Measurements from ENCODE around the gene PTPRT. TPM values are rescaled to one million over a fixed set of nuclear protein-coding genes. Genes with fewer than 3 reads are reported as not detected.

The PTPRT gene
- total RNA-seq, 1 experiment from 2014 or later, result not detected

DNA sequence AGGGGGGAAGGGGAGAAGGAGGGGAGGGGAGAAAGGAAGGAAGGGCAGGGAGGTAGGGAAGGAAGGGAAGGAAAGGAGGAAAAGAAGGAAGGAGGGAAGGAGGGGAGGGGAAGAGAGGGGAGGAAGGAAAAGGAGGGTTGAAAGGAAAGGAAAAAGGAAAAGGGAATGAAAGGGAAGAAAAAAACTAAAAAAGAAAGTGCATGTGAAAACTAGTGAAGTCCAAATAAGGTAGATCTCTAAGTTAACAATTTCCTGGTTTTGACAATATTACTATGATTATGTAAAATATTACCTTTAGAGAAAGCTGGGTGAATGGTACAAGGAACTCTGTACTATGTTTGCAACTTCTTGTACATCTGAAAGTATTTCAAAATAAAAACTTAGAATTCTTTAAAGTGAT is 132.4 kb downstream of the PTPRT start:
- Histone ChIP-seq H3K27ac (ENCODE audit: low read length) (no peak overlapping the region), H2AFZ (ENCODE audit: low read length) (no peak overlapping the region), H3F3A (ENCODE audit: low read length, unreplicated experiment) (no peaks in the 10 kb centered on the region), H3K36me3 (ENCODE audit: low read depth, low read length) (no peaks in the 10 kb centered on the region), H3K9me3 (ENCODE audit: low read length) (peaks cover 38% of the 10 kb centered on the region), H3K4me1 (ENCODE audit: insufficient read depth, low read length) (no peaks in the 10 kb centered on the region), H3K4me3 (ENCODE audit: low read length) (no peak overlapping the region), H4K20me1 (ENCODE audit: low read length) (no peaks in the 10 kb centered on the region), H3K9ac (ENCODE audit: low read length) (no peak overlapping the region), H3K9me2 (replicated peaks; ENCODE audit: low read length) (no peaks in the 10 kb centered on the region), H3K27me3 (ENCODE audit: low read length) (no peaks in the 10 kb centered on the region), H3K79me2 (ENCODE audit: low read length) (no peaks in the 10 kb centered on the region), H3K4me2 (ENCODE audit: low read length) (no peak overlapping the region)
- intact Hi-C loops (cut with micrococcal nuclease), result no loop called here
- no peak for ATAC-seq
- no peak for DNase-seq
- BruUV-seq (replicated peaks), result no TSS peak
- POLR2A ChIA-PET (ENCODE audit: unreplicated experiment), result no interaction called here
- CTCF ChIA-PET, result no interaction called here
- TF ChIP-seq, protein P1, sequence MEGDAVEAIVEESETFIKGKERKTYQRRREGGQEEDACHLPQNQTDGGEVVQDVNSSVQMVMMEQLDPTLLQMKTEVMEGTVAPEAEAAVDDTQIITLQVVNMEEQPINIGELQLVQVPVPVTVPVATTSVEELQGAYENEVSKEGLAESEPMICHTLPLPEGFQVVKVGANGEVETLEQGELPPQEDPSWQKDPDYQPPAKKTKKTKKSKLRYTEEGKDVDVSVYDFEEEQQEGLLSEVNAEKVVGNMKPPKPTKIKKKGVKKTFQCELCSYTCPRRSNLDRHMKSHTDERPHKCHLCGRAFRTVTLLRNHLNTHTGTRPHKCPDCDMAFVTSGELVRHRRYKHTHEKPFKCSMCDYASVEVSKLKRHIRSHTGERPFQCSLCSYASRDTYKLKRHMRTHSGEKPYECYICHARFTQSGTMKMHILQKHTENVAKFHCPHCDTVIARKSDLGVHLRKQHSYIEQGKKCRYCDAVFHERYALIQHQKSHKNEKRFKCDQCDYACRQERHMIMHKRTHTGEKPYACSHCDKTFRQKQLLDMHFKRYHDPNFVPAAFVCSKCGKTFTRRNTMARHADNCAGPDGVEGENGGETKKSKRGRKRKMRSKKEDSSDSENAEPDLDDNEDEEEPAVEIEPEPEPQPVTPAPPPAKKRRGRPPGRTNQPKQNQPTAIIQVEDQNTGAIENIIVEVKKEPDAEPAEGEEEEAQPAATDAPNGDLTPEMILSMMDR (conservative IDR thresholded peaks at IDR 0.05; ENCODE audit: low read depth, low read length), result no peak
- TF ChIP-seq EZH2 (IDR thresholded peaks at IDR 0.05; ENCODE audit: low read length, unreplicated experiment), result no peak
- no peak for TF ChIP-seq EZH2phosphoT487 (IDR thresholded peaks at IDR 0.05; ENCODE audit: borderline replicate concordance, low read length)

DNA sequence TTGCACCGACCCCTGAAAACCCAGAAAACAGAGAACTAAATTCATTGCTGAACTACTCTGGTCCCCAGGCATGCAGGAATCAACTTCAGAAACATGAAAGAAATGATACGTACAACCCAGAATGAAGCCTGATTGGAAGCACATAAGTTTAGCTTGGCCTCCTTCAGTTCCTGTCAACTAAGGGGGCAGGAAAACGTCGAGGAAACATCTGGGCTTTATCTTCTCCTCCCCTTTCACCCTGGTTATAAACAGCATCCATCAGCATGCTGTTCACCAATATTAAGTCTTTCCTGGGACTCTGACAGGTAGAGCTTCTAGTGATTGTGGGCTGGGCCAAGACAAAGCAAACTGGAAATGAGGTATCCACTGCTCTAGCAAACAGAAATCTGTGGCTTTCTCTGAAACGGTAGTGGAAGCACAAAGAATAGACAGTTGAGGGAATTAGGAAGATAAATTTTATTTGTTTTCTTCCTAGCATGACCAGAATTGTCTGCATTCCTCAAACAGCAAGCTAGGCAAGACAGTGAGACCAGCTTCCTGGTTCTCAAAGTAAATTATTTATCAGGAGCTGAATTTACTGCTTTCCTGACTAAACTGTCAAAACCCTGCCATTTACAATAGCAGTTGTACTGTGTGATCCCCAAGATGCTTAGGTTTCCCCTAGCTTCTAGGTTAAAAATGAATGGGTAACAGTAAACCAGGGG is 134.4 kb downstream of the PTPRT start:
- H3F3A ChIP-seq (ENCODE audit: low read length, unreplicated experiment), result no peaks in the 10 kb centered on the region
- H3K4me2 ChIP-seq (ENCODE audit: low read length), result no peak overlapping the region
- no peaks in the 10 kb centered on the region for H3K79me2 ChIP-seq (ENCODE audit: low read length)
- no peak overlapping the region for H3K27ac ChIP-seq (ENCODE audit: low read length)
- H3K9me3 ChIP-seq (ENCODE audit: low read length), result peaks cover 39% of the 10 kb centered on the region
- H3K36me3 ChIP-seq (ENCODE audit: low read depth, low read length), result no peaks in the 10 kb centered on the region
- H3K4me1 ChIP-seq (ENCODE audit: insufficient read depth, low read length), result no peaks in the 10 kb centered on the region
- ChIA-PET CTCF (no interaction called here), POLR2A (ENCODE audit: unreplicated experiment) (no interaction called here)
- DNase-seq (no peak), ATAC-seq (no peak)
- H3K27me3 ChIP-seq (ENCODE audit: low read length), result no peaks in the 10 kb centered on the region
- no peak overlapping the region for H2AFZ ChIP-seq (ENCODE audit: low read length)
- no peaks in the 10 kb centered on the region for H3K9me2 ChIP-seq (replicated peaks; ENCODE audit: low read length)
- no peak overlapping the region for H3K4me3 ChIP-seq (ENCODE audit: low read length)
- intact Hi-C loops (cut with micrococcal nuclease), result no loop called here
- no peak for TF ChIP-seq EZH2phosphoT487 (IDR thresholded peaks at IDR 0.05; ENCODE audit: borderline replicate concordance, low read length)
- no peak for TF ChIP-seq EZH2 (IDR thresholded peaks at IDR 0.05; ENCODE audit: low read length, unreplicated experiment)
- TF ChIP-seq, protein P1 (conservative IDR thresholded peaks at IDR 0.05; ENCODE audit: low read depth, low read length), result no peak
- no peaks in the 10 kb centered on the region for H4K20me1 ChIP-seq (ENCODE audit: low read length)
- no peak overlapping the region for H3K9ac ChIP-seq (ENCODE audit: low read length)
- no TSS peak for BruUV-seq (replicated peaks)

DNA sequence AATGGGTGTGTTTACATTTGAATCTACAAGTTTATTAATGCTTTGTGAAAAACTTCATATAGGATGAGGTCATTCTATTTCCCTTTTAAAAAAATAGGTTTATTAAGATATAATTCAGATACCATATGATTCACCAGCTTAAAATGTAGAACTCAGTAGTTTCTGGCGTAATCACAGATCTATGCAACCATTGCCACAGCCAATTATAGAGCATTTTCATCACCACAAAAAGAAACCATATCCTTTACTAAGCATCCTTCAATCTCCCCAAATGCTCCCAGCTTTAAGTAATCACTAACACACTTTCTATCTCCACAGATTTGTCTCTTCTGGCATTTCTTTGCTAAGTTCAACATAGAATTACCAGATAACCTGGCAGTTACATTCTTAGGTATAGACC is 137.2 kb downstream of the PTPRT start:
- H3K79me2 ChIP-seq (ENCODE audit: low read length), result no peaks in the 10 kb centered on the region
- intact Hi-C loops (cut with micrococcal nuclease), result no loop called here
- H3K4me1 ChIP-seq (ENCODE audit: insufficient read depth, low read length), result no peaks in the 10 kb centered on the region
- POLR2A ChIA-PET (ENCODE audit: unreplicated experiment), result no interaction called here
- H3K4me2 ChIP-seq (ENCODE audit: low read length), result no peak overlapping the region
- no TSS peak for BruUV-seq (replicated peaks)
- CTCF ChIA-PET, result no interaction called here
- no peak for DNase-seq
- H4K20me1 ChIP-seq (ENCODE audit: low read length), result no peaks in the 10 kb centered on the region
- no peaks in the 10 kb centered on the region for H3K36me3 ChIP-seq (ENCODE audit: low read depth, low read length)
- no peaks in the 10 kb centered on the region for H3K9me2 ChIP-seq (replicated peaks; ENCODE audit: low read length)
- H3K27me3 ChIP-seq (ENCODE audit: low read length), result no peaks in the 10 kb centered on the region
- no peak overlapping the region for H3K4me3 ChIP-seq (ENCODE audit: low read length)
- H3K9me3 ChIP-seq (ENCODE audit: low read length), result peaks cover 43% of the 10 kb centered on the region
- H3K27ac ChIP-seq (ENCODE audit: low read length), result no peak overlapping the region
- TF ChIP-seq, protein P1 (conservative IDR thresholded peaks at IDR 0.05; ENCODE audit: low read depth, low read length), result no peak
- no peak for TF ChIP-seq EZH2phosphoT487 (IDR thresholded peaks at IDR 0.05; ENCODE audit: borderline replicate concordance, low read length)
- no peak for TF ChIP-seq EZH2 (IDR thresholded peaks at IDR 0.05; ENCODE audit: low read length, unreplicated experiment)
- no peak overlapping the region for H3K9ac ChIP-seq (ENCODE audit: low read length)
- no peak overlapping the region for H2AFZ ChIP-seq (ENCODE audit: low read length)
- H3F3A ChIP-seq (ENCODE audit: low read length, unreplicated experiment), result no peaks in the 10 kb centered on the region
- ATAC-seq, result no peak

Data from PC-3 (cell line).